Central memory CD4-positive, alpha-beta T cell (primary cell): Measurements from ENCODE around the gene PCSK2.

Source experiments
- DNase-seq: peaks from one replicate; pipeline ENCODE4 v3.0.0; 2022

Gene PCSK2

GRCh38 chr20:17262786-17263185 is 35.9 kb downstream of the PCSK2 start:
- DNase-seq, result no peak

DNA sequence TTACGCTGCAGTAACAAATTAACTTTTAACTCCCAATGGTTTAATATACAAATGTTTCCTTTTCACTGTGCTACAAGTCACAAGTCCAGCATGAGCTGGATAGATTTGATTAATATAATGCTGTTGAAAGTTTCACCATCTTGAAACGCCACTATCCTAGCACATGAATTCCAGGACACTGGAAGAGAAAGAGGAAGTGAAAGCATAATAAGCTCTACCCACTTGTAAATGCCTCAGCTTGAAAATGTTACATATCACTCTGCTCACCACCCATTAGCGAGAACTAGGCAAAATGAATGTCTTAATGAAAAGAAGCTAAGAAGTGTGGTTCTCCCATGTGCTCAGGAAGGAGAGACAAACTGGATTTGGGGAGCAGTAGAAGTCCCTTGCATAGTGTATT is 46.9 kb downstream of the PCSK2 start:
- DNase-seq, result no peak

DNA sequence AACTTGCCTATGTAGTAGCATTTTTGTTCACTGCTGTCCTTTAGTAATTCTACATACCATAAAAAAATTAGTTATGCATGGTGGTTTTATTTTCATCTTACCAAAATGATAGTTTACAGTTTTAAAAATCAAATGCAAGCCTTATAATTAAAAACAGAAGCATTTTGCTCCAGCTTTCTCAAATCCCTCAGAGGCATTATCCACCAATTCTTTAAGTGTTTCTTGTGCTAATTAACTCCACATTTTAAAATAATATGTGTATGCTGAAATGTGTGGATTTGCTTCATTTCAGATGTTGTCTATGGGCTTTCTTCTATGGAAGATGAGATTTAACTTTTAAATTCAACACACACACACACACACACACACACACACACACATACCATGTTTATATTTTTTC is 49.3 kb downstream of the PCSK2 start:
- no peak for DNase-seq

DNA sequence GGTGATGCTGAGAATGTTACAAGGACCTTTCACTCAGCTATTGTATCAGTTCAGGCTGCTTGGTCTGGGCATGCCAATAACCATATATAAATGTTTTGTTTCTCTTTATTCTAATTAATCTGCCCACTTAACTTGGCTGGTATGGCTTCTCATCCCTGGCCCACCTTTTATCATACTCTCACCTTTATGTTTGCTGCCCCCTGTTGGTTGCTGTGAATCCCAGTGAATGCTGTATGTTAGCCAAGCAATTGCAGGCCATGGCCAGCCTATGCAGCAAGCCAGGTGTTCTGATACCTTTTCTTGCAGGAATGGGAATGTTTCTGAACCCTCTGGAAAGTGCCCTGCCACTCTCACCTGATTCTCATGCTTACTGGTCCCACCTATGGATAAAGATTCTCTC is 54.6 kb downstream of the PCSK2 start:
- no peak for DNase-seq

DNA sequence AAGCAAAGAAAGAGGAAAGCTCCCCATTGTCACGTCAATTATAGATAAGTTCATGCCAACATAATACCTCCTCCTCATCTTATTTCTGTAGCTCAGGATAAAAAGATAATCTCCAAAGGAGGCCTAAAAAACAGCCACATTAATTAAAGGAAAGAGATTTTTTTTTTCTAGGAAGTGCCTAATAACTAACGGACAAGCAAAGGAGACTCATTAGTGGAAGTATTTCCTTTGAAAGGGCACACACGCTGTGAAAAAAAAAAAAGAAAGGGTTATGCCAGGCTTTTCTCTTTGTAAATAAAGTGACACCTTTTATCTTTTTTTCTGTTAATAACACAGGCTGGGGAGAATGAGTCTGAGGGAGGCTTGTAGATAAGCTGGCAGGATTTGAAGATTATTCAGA is 55.7 kb downstream of the PCSK2 start:
- no peak for DNase-seq

- DNase-seq, result no peak
Measured at GRCh38 chr20:17287503-17287902, 60.7 kb downstream of the PCSK2 start.

GRCh38 chr20:17287998-17288397 is 61.2 kb downstream of the PCSK2 start:
- DNase-seq, result no peak

- DNase-seq, result no peak
Measured at GRCh38 chr20:17295151-17295726, 68.4 kb downstream of the PCSK2 start.

DNA sequence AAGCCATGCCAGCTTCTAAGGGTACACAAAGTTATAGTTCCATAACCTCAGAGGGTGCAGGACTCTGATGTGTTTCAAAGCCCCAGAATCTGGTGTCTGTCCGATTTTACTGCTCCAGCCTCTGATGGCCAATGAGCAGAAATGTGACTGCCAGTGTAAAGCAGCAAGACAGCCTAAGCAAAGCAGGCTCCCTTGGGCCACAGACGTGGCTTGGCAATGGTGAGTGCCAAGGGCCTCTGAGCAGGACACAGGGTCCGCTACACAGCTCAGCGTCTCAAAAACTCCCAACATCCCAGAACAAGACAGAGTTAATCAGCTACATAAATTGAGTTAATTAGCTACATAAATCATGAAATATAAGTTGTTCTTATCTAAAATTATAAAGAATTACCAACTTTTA is 69.2 kb downstream of the PCSK2 start:
- no peak for DNase-seq

GRCh38 chr20:17298171-17298570 is 71.3 kb downstream of the PCSK2 start:
- no peak for DNase-seq

GRCh38 chr20:17298751-17299150 is 71.9 kb downstream of the PCSK2 start:
- DNase-seq, result no peak

- DNase-seq, result no peak
Measured at GRCh38 chr20:17300113-17300512, 73.3 kb downstream of the PCSK2 start.

GRCh38 chr20:17304774-17305173 is 77.9 kb downstream of the PCSK2 start:
- no peak for DNase-seq

- DNase-seq, result no peak
Measured at GRCh38 chr20:17306427-17306826, 79.6 kb downstream of the PCSK2 start.

DNA sequence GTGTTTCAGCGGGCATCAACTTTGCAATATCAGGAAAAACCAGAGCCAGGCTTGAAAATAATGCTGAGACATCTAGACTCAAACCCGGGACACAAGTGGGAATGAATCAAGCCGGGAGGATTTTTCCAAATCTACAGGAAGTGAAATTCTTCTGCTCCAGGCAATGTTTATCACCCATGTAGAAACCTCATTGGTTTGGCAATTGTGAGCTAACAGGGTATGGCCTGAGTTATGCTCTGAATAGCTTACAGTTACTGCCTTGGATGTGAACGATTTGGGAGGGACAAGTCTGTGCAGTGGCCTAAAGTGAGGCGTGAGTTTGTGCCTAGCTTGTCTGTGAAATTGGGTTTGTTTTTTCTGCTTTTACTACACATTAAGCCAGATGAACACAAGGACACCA is 87.4 kb downstream of the PCSK2 start:
- no peak for DNase-seq

DNA sequence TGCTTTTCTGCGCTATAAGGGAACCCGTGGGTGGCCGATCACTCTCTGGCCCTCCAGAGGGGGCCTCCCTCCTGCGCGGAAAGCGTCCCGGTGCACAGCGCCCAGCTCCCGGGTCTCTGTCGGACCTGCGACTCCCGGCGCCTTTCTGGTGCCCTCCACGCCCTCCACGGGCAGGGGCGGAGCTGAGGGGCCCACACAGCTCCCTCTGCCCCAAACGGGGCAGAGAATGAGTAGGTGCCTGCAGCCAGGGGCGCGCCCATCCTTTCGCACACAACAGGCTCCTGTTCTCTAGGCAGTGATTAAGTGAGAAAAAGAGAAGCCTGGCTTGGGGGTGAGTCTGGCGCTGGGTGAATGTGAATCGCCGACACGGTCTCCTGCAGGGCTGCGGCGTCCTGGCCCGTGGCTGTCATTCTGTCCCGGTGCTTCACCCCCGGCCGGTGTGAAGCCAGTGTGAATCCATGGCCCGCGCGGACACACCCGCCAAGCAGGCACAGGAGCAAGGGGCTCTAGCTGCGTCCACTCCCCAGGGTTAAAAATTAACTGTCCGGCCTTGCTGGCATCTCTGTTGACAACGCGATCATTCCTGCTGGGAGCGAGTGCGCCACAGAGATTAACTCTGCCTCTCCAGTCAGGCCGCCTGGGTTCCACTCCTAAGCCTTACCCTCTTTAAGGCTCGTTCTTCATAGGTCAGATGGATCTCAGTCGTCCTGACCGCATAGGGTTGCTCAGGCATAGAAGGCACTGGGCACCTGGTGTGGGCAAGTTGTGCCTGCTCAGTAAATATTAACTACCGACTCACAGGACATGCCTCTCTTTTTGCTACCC is 88.8 kb downstream of the PCSK2 start:
- DNase-seq, result no peak

DNA sequence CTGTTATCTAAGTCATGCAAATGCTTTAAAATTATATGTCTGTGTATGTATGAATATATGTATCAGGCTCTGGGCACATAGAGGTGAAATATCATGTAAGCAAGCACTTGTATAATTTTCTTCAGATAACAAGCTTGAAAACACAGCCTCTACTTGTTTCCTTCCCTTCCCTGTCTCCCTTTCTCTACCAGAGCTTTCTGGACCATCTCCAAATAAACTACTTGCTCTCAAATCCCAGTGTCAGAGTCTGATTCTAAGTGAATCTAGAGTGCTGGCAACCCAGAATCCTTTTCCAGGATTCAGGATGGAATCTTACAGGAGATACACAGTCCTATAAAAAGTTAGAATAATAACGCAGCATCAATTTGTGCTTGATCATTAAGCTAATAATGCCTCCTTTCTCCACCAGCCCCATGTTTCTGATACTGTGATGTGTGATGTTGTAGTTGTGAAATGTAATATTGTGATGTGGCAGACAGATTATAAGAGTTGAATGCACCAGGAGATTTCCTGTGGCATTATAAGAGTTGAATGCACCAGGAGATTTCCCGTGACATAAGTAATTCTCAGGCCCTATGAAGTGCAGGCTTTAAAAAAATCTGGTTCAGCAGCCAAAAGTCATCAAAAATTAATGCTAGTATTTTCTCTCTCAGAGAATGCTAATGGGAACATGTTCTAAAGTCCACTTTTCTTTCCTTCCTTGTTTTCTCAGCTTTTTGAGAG is 89.6 kb downstream of the PCSK2 start:
- no peak for DNase-seq

DNA sequence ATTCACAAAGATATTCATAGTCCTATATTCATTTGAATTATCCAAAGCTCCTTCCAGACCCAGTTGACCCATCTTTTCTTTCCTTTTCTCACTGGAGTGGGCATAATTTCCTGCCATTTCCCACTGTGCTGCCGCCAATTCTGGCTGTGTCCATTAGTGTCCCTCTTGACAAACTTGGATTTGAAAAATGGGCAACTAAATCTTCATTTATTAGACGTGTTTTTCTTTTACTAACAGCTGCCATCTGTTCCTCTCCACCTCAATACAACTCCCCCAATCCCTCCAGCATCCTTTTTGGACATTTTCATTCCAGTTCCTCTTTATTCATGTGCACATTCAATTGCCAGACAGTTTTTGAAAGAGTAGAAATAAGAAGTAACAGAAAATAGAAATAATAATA is 90.5 kb downstream of the PCSK2 start:
- no peak for DNase-seq

- DNase-seq, result no peak
Measured at GRCh38 chr20:17320456-17320855, 93.6 kb downstream of the PCSK2 start.

DNA sequence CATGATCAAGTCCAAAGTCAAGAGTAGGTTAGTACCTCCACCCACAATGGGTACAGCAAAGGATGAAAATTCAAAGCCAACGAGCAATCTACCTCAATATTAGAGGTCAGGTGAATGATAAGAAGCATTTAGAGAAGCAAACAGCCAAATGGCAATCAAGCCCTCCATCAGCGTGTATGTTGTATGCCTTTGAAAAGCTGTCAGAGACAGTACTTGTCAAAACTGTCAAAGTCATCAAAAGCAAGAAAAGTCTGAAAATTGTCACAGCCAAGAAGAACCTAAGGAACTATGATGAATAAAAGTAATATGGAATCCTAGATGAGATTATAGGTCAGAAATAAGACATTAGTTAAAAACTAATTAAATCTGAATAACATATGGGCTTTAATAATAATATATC is 99.3 kb downstream of the PCSK2 start:
- DNase-seq, result no peak

DNA sequence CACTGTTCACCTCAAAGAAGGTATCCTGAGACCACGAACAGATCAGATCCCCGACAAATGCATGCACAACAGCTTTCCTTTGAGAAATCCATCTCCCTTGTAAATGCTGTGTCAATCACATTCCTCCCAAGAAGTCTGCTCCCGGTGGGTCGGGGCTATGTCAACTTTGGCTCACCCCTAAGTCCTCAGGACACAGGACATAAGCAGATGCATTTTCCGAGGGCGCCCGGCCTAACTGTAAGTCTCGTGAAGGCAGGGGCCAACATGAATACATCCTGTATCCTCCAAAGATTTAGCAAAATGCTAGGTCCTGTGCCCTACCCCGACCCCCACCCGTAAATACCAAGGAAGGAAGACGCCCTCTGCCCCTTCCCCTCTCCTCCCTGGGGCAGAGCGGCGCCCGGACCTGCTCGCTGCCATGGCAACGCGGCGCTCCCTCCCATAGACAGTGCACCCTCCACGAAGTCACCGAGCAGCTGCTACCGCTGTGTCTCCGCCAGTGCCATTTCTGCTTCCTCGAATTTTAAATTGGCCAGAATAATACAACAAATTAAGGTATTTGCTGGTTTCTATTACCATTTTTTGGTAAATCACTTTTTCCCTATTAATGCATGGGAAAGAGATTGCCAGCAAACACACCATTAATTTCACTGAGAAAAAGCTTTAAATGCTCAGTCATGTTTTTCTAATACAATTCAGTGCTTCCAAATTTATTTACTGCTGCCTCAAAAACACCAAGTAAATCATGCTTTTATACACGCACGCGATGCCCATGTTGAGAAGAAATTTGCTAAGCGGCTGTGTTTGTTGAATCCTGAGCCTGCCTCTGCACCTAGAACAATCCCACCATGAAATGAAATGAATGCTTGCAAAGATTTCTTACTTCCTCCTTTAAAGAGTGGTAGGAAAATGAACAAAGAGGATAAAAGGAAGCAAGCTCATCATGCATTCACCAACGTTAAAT is 100.6 kb downstream of the PCSK2 start:
- no peak for DNase-seq

DNA sequence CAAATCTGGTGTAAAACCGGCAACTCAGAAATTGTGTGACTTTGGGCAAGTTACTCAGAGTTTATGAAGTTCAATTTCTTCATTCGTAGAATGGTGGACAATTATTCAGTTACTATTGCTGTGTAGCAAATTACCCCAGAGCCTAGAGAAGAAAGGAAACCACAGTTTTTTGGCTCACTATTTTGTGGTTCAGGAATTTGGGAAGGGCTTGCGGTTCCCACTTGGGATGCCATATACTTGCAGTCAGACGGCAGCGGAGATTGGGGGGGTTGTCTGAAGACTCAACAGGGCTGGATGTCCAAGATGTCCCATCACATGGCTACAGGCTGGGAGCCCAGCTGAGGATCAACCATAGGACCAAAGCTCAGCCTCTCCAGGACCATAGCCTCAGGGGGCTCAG is 108.1 kb downstream of the PCSK2 start:
- no peak for DNase-seq

GRCh38 chr20:17339000-17339399 is 112.2 kb downstream of the PCSK2 start:
- DNase-seq, result no peak
